Hepatocyte (in vitro differentiated cells): ENCODE measurements around the gene DHX35. TPM values are rescaled to one million over a fixed set of nuclear protein-coding genes. Genes with fewer than 3 reads are reported as not detected.

Experiments used
- DNase-seq: peaks from one replicate; pipeline ENCODE4 v3.0.0-alpha.2; 2016; ENCODE audit warnings: low spot score
- H2AFZ ChIP-seq: fragments of 200-600 bp; sonication (generic); 2 replicates; pipeline ENCODE4 v1.6.0; 2016; ENCODE audit warnings: antibody characterized with exemption, mild to moderate bottlenecking
- H3K27ac ChIP-seq: fragments of 200-600 bp; sonication (generic); 2 replicates; pipeline ENCODE4 v1.5.1; 2016; ENCODE audit warnings: mild to moderate bottlenecking
- H3K27me3 ChIP-seq: fragments of 200-600 bp; sonication (generic); 2 replicates; pipeline ENCODE4 v1.6.1; 2016
- H3K36me3 ChIP-seq: fragments of 200-600 bp; sonication (generic); replicated peaks from 2 replicates; pipeline ENCODE4 v1.5.1; 2016; ENCODE audit warnings: low read depth; ENCODE audit not compliant: insufficient read depth
- H3K4me1 ChIP-seq: fragments of 200-600 bp; sonication (generic); 2 replicates; pipeline ENCODE4 v1.5.1; 2016; ENCODE audit warnings: mild to moderate bottlenecking, moderate library complexity; ENCODE audit not compliant: insufficient read depth
- H3K4me2 ChIP-seq: fragments of 200-600 bp; sonication (generic); 2 replicates; pipeline ENCODE4 v1.6.0; 2016
- H3K4me3 ChIP-seq: fragments of 200-600 bp; sonication (generic); 2 replicates; pipeline ENCODE4 v1.5.1; 2016; ENCODE audit warnings: mild to moderate bottlenecking
- H3K79me2 ChIP-seq: fragments of 200-600 bp; sonication (generic); 2 replicates; pipeline ENCODE4 v1.6.0; 2017; ENCODE audit warnings: mild to moderate bottlenecking
- H3K9me2 ChIP-seq: fragments of 200-600 bp; sonication (generic); replicated peaks from 2 replicates; pipeline ENCODE4 v1.6.0; 2017; ENCODE audit warnings: mild to moderate bottlenecking; ENCODE audit not compliant: insufficient read depth
- H3K9me3 ChIP-seq: fragments of 200-600 bp; sonication (generic); 2 replicates; pipeline ENCODE4 v1.5.1; 2016; ENCODE audit warnings: low read depth, mild to moderate bottlenecking
- H4K20me1 ChIP-seq: fragments of 200-600 bp; sonication (generic); 2 replicates; pipeline ENCODE4 v1.6.0; 2016; ENCODE audit warnings: mild to moderate bottlenecking; ENCODE audit not compliant: insufficient read depth, poor library complexity, severe bottlenecking
- CTCF ChIP-seq: fragments of 200-600 bp; sonication (generic); IDR thresholded peaks from 2 replicates; pipeline ENCODE4 v1.5.1; 2016; ENCODE audit warnings: antibody characterized with exemption, mild to moderate bottlenecking; ENCODE audit not compliant: poor library complexity
- EZH2 ChIP-seq: fragments of 200-600 bp; sonication (generic); IDR thresholded peaks from 2 replicates; pipeline ENCODE4 v1.6.1; 2016; ENCODE audit warnings: antibody characterized with exemption, mild to moderate bottlenecking, borderline replicate concordance
- EZH2phosphoT487 ChIP-seq: fragments of 200-600 bp; sonication (generic); IDR thresholded peaks from one replicate; pipeline ENCODE4 v1.6.1; 2018; ENCODE audit warnings: antibody characterized with exemption, mild to moderate bottlenecking, low read depth, moderate library complexity; ENCODE audit not compliant: unreplicated experiment, severe bottlenecking
- WGBS: methylation state at CpG from one replicate; pipeline ENCODE4 v1.1.6; 2016; ENCODE audit warnings: low lambda C conversion rate; ENCODE audit errors: missing lambda C conversion rate; 5-methylcytosine and 5-hydroxymethylcytosine counted together
- polyA plus RNA-seq: library from polyadenylated mRNA; unstranded; fragments of >200 nt; fragmentation: Nextera tagmentation; extraction: Ambion mirVana; gene quantifications from 2 replicates; pipeline ENCODE4 v1.2.1, GENCODE V29; 2016
- total RNA-seq: library from RNA; depleted of rRNA; stranded (reverse); fragments of >200 nt; gene quantifications from 2 replicates; pipeline ENCODE4 v1.2.3, GENCODE V29; 2014

DHX35 gene
- total and polyA plus RNA-seq, 2 experiments from 2014 or later = 4.4 to 10.6 TPM

- H3K27ac ChIP-seq = no peak overlapping the region
- no peaks in the 10 kb centered on the region for H3K27me3 ChIP-seq
- H3K36me3 ChIP-seq = no peaks in the 10 kb centered on the region
- H4K20me1 ChIP-seq = no peaks in the 10 kb centered on the region
- H3K4me2 ChIP-seq = no peak overlapping the region
- TF ChIP-seq EZH2 (no peak), EZH2phosphoT487 (no peak), CTCF (no peak)
- 97% methylated on average over 8 of the region's 8 CpGs for WGBS
- no peaks in the 10 kb centered on the region for H3K9me3 ChIP-seq
- no peaks in the 10 kb centered on the region for H3K9me2 ChIP-seq
- H2AFZ ChIP-seq = no peak overlapping the region
- H3K79me2 ChIP-seq = no peaks in the 10 kb centered on the region
- no peak for DNase-seq
- H3K4me3 ChIP-seq = no peak overlapping the region
- H3K4me1 ChIP-seq = no peaks in the 10 kb centered on the region
These were observed 75.9 kb downstream of the DHX35 start for GRCh38 chr20:39038047-39038446.

GRCh38 chr20:39038495-39038894 is 76.4 kb downstream of the DHX35 start:
- no peaks in the 10 kb centered on the region for H3K27me3 ChIP-seq
- H3K4me3 ChIP-seq = no peak overlapping the region
- DNase-seq = no peak
- H3K4me2 ChIP-seq = no peak overlapping the region
- H3K79me2 ChIP-seq = no peaks in the 10 kb centered on the region
- H3K27ac ChIP-seq = no peak overlapping the region
- no peaks in the 10 kb centered on the region for H3K36me3 ChIP-seq
- WGBS = 99% methylated on average over 6 of the region's 6 CpGs
- H2AFZ ChIP-seq = no peak overlapping the region
- no peaks in the 10 kb centered on the region for H4K20me1 ChIP-seq
- no peaks in the 10 kb centered on the region for H3K9me3 ChIP-seq
- H3K4me1 ChIP-seq = no peaks in the 10 kb centered on the region
- TF ChIP-seq EZH2 (no peak), EZH2phosphoT487 (no peak), CTCF (no peak)
- no peaks in the 10 kb centered on the region for H3K9me2 ChIP-seq

- no peaks in the 10 kb centered on the region for H3K79me2 ChIP-seq
- H3K9me2 ChIP-seq = no peaks in the 10 kb centered on the region
- H3K27me3 ChIP-seq = no peaks in the 10 kb centered on the region
- H3K4me2 ChIP-seq = no peak overlapping the region
- no peak for DNase-seq
- no peaks in the 10 kb centered on the region for H4K20me1 ChIP-seq
- H3K27ac ChIP-seq = no peak overlapping the region
- 99% methylated on average over 3 of the region's 3 CpGs for WGBS
- no peak overlapping the region for H2AFZ ChIP-seq
- H3K4me3 ChIP-seq = no peak overlapping the region
- H3K9me3 ChIP-seq = no peaks in the 10 kb centered on the region
- no peaks in the 10 kb centered on the region for H3K36me3 ChIP-seq
- TF ChIP-seq EZH2phosphoT487 = no peak
- no peak for TF ChIP-seq EZH2
- no peak for TF ChIP-seq CTCF
- no peaks in the 10 kb centered on the region for H3K4me1 ChIP-seq
These were observed 77.1 kb downstream of the DHX35 start for GRCh38 chr20:39039261-39039660.

- WGBS = 97% methylated on average over 6 of the region's 6 CpGs
- TF ChIP-seq EZH2 (no peak), CTCF (no peak), EZH2phosphoT487 (no peak)
- no peaks in the 10 kb centered on the region for H3K9me2 ChIP-seq
- no peak for DNase-seq
- no peaks in the 10 kb centered on the region for H3K36me3 ChIP-seq
- H3K9me3 ChIP-seq = no peaks in the 10 kb centered on the region
- H4K20me1 ChIP-seq = no peaks in the 10 kb centered on the region
- H3K27ac ChIP-seq = no peak overlapping the region
- H2AFZ ChIP-seq = no peak overlapping the region
- no peaks in the 10 kb centered on the region for H3K79me2 ChIP-seq
- no peak overlapping the region for H3K4me2 ChIP-seq
- H3K27me3 ChIP-seq = no peaks in the 10 kb centered on the region
- H3K4me3 ChIP-seq = no peak overlapping the region
- no peaks in the 10 kb centered on the region for H3K4me1 ChIP-seq
These were observed 78.0 kb downstream of the DHX35 start for GRCh38 chr20:39040116-39040515.
